Raji (cell line): ENCODE results near the gene TCF7.
A peak's percentile ranks its signal among the peaks of the same experiment; 100 is the strongest.

Experiments
- POLR2A ChIP-seq: IDR thresholded peaks from 2 replicates; pipeline ENCODE4 v1.6.1; 2011; ENCODE audit warnings: low read depth, low read length, control low read depth; ENCODE audit not compliant: insufficient read depth

TCF7 gene

DNA sequence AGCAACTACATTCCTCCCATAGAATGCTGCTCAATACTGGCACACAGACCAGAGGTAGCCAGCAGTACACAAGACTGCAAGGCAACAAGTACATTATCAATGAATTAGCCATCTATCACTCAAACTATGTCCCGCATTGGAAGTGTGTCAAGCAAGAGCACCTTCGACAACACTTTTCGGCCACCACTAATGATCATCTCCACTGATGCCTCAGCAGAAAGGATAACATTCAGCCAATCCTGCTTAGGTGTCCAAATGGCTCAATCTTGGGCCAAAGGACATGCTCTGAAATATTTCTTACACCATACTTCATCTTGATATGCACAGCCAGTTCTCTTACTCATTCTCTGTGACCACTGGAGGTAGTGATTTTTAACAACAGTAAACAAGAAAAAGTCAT is 37.2 kb downstream of the TCF7 start:
- no peak for TF ChIP-seq POLR2A

DNA sequence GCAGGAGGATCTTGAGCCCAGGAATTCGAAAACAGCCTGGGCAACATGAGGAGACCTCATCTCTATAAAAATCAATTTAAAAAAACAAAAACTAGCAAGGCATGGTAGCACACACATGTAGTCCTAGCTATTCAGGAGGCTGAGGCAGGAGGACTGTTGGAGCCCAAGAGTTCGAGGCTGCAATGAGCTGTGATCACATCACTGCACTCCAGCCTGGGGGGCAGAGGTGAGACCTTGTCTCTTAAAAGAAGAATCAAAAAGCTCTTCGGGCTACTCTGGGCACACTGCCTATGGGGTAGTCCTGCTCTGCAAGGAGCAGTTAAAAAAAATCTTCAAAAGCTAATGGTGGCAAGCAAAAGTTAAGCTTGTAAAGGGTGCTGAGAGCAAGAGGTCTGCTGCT is 38.8 kb downstream of the TCF7 start:
- TF ChIP-seq POLR2A, result no peak

DNA sequence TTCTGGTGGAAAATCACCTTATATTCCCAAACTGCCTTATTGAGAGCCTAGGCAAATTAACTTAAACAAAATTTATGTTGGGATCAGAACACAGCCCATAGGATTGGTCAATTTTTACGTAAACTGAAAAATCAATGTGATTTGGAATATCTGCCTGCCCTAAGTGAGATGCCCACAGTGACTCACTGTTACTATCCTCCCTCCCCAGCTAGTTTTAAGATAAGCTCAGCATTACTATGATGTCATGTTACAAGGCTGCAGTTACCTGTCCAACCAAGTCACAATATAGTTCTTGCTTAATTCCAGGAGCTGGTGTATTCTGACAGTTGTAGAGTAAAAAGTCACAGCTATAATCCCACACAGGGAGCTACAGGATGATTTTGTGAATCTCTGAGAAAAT is 39.2 kb downstream of the TCF7 start:
- no peak for TF ChIP-seq POLR2A

DNA sequence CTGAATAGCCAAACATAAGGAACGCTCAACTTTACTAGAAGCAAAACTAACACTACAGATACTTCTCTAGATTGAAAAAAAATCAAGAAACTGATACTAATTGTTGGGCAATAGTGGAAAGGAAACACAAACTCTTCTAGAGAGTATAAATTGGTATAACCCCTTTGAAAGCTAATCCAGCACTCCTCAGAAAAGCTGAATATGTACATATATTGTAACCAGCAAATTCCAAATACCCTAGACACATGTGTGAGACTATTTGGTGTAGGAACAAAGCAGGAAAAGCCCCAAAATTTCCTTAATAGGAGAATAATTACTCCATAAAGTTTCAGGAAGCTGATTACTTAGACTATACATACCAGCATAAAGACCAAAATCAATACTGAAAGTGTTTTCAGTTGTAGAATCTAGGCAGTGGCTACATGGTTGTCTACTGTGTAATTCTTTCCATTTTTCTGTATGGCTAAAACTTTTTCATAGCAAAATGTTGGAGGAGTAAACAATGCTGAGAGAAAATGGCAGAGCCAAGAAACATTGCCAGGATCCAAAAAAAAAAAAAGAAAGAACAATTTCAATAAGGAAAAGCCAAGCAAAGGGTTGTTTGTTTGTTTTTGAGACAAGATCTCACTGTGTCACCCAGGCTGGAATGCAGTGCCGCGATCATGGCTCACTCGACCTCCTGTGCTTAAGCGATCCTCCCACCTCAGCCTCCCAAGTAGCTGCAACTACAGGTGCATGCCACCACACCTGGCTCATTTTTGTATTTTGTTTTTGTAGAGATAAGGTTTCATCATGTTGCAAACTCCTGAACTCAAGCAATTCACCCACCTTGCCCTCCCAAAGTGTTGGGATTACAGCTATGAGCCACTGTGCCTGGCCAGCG is 47.3 kb downstream of the TCF7 start:
- no peak for TF ChIP-seq POLR2A

DNA sequence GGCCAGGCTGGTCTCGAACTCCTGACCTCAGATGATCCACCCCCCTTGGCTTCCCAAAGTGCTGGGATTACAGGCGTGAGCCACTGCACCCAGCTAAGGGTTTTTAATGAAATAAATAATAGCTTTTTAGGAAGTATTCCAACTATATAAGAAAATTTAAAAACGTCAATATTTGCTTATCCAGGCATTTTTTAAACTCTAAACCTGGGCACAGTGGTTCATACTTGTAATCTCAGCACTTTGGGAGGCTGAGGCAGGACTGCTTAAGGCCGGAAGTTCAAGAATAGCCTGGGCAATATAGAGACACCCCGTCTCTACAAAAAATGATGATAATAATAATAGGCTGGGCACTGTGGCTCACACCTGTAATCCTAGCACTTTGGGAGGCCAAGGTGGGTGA is 48.1 kb downstream of the TCF7 start:
- TF ChIP-seq POLR2A, result no peak

DNA sequence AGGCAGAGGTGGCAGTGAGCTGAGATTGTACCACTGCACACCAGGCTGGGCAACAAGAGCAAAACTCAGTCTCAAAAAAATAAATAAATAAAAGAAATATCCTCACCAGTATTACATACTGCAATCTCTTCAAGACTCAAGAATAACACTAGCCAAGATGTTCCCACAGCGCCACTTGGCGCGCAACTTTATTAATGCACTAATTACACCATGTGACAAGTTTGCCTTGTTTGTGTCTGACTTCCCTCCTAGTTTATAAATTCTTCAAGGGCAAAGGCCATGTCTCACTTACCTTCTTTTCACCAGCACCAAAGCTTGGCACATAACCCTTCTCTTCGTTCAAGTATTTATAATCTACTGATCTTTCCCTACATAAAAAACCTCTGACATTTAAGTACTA is 57.5 kb downstream of the TCF7 start:
- no peak for TF ChIP-seq POLR2A

DNA sequence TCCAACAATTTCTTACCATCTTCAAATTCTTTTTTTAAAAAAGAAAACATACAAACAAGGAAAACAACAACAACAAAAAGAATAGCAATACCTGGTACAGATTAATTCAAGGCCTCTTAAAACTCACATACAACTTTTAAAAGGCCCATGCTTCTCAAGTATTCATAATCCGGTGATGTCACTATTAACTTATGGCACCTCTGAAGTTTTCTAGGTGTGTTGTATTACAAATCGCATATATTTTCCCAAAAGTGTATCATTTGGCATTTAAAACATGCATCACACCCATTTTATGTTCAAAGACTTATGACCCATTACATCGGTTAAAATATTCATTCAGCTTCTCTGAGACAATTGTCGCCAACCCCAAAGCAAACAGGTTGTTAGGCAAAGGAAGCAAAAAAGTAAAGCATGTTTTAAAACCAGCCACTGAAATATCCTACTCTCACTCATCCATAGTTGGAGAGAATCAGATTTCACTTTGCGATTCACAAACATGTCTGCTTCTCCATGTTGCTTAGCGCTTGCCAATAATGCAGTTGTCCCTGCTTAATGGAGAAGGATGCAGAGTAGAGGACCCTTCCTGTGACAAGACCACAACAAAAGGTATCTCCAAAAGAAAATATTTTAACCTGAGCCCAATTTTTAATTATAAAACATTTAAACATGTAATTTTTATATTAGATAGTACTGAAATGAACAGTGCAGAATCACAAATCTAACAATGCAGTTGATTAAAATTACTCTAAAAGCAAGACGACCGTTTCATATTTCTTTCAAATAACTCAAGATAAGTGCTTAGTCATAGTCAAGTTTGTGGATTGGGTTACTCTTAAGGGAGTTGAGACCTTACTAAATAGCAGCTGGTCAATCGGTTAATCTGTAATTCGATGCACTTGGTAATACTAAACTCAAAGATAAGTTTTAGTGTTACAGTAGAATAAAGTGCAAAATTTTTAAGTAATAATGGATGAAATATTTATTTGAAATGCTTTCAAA is 60.7 kb downstream of the TCF7 start:
- no peak for TF ChIP-seq POLR2A

DNA sequence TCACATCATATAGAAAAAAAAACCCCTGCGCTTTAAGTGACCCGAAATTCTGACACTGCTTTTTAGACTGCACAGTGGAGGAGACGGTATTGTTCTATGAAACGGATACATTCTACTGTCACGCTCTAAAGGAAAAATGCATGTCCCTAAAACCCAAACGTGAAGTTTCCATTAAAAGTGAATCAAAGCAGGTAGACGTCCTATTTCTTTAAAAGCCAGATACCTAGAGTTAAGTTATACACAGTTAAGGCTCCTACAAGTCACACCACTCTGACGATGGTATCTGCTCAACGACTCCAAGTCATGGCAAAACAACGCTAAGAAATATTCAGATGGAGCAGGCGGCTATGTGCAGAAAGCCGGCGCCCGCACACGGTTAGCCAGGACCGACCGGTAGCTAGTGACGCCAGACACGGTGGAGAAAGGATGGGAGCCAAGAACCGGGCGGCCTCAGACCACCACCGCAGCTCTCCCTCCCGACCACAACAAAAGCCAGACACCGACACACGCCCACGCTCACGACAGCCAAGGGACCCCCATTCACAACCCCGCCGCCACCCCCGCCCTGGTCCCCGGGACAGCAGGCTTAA is 61.5 kb downstream of the TCF7 start:
- TF ChIP-seq POLR2A, result no peak

DNA sequence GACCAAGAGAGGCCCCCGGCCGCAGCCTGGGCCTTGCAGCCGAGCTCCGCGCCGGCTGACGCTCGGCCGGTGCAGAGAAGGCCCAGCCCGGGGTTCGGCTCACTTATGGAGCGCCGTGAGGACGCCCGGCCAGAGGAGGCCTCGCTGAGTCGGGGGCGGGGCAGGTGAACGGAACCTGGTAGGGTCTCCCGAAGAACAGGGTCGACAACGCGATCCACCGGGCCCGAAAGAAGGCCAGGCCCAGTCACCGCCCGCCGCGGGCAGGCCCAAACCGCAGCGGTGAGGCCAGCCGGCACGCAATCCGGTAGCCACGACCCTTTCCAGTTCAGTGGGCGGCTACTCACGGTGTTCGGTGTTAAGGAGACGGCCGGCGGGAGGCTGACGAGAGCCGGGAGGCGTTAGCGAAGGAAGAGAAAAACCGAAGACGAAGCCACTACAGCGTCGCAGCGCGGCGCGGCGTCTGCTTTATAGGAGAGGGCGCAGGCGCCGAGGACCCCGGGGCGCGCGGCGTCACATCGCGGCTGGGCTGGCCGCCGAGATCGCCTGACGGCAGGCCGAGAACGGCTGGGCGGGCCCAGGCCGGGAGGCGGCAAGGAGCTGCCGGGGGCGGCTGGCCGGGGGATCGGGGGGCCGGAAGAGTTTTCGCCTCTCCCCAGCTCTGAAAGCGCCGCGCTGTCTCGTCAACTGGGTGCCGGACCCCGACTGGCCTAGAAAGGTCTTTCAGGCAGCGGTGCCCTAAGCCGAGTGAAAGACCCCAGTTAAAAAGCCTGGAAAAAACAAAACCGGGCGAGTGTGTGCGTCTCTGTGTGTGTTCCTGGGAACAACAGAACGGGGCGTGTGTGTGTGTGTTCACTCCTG is 62.3 kb downstream of the TCF7 start, which contains the start of gene SKP1:
Gene SKP1 (minus strand): TSS at position 440 of the 858 bp plus-strand sequence. CDS start 2,928 bp downstream, outside the sequence.
- TF ChIP-seq POLR2A, result peak; percentile 99

DNA sequence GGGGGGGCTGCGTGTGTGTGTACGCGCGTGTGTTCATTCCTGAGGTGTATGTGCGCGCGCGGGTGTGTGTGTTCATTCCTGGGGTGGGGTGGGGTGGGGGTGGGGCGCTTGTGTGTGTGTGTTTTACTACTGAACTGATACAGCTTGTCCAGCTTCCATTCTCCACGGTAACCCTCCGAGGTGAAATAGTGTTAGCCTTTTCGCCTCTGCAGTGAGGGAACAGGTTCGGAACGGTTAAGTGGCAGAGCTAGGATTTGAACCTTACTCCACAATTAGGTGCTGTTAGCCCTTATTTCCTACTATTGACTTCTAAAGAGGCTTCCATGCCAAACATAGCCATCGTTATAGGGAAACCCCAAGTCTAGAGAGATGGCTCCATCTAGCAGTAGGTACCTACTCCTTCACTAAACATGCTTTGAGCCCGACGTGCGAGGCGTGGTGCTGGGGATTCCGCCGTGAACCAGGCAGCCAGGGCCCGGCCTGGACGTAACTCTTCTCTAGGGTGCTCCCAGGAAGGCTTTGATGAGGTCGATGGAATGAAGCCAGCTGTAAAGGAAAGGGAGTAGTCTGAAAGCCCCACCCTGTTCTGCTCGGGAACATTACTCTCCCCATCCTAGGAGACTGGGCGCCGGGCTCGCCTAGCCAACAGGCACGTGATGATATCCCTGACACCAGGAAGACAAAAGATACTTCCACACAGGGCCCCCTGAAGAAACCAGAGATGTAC is 63.1 kb downstream of the TCF7 start:
- no peak for TF ChIP-seq POLR2A

DNA sequence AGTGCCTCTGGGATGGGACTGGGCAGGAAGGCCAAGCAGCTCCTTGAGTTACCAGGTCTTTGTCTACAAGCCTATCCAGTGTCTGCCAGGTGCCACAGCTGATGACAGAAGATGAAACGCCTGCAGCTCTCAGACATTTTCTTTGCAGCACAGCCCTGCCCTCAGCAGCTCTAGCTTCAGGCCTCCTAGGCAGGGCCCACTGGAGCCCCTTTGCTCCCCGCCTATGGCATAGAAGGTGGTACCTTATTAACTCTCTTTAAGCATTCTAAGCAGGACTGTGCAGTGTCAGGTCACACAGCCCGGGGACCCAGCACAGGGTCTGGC is 63.6 kb downstream of the TCF7 start:
- no peak for TF ChIP-seq POLR2A

DNA sequence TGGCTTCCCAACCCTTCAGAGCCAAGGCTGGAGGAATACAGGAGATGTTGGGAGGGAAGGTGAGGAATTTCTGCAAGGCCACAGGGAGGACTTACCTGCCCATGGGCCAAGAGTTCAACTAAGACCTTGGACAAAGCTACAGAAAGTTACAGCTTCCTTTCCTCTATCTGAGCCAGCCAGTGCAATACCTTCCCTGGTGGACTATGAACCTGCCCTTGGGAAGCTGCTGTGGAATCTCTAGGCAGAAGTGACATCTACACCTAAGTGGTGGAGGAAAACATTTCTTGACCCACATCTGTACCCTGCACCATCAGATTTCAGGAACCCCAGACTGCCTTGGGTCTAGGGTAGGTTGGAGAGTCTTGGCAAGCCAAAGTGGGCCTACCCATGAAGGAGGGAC is 69.0 kb downstream of the TCF7 start:
- TF ChIP-seq POLR2A, result no peak

DNA sequence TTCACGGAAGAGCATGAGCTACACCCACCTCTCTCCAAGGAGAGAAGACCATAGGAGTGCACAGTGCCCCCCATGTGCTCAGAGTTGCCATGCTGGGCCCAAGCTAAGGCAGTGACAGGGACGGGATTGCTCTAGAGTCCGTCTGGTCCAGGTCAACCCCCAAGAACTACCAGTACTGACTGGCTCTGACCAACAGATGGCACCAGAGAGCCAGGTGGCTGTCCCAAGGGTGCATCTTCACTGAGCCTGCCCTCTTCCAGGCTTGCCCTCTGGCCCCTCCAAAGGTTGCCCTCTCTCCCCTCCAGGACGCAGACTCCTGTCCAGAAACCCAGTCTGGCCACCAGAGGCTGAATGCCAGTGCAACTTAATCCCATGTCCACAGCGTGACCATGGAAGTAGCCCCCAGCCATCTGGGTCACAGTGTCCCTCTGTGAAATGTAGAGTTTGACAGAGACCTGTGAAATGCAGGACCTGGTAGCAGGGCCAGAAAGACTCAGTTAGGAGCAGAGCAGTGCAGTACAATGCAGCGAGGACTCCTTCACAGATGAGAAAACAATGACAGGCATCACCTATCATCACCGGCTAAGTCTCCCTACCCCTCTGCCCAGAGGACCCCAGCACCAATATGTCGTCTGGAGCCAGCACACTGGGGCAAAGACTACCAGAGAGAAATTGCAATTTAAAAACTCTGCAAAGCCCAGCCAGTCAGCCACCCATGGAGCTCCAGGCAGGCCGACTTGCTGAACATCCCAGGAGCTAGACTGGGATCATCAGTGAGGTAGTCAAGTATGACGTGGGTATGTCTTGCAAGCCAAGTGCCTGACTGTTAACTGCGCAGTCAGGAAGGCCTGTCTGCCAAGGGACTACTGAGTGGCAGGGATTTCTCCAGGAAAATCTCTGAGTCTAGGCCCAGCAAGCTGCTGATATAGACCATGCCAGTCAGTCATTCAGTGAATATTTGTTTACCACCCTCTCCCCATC is 70.0 kb downstream of the TCF7 start:
- no peak for TF ChIP-seq POLR2A
